ENCODE data around the gene ARHGAP6. TPM values are rescaled to one million over a fixed set of nuclear protein-coding genes. Genes with fewer than 3 reads are reported as not detected.

The ARHGAP6 gene
- total RNA-seq, 1 experiment from 2014 or later = 0.07 TPM

- Histone ChIP-seq H3K9me3 (ENCODE audit: control insufficient read depth, low read depth, low read length) (no peaks in the 10 kb centered on the region), H3K9ac (ENCODE audit: extremely low read depth, insufficient read length, low read length) (no peak overlapping the region), H3K27me3 (ENCODE audit: insufficient read depth, low read length) (no peaks in the 10 kb centered on the region), H4K8ac (replicated peaks; ENCODE audit: insufficient read length, low read depth, low read length) (no peak overlapping the region), H2AFZ (ENCODE audit: low read length) (no peak overlapping the region), H3K23me2 (ENCODE audit: insufficient read length, low read depth, low read length, poor library complexity, severe bottlenecking) (no peaks in the 10 kb centered on the region), H4K20me1 (ENCODE audit: control insufficient read depth, insufficient read depth, insufficient read length) (no peaks in the 10 kb centered on the region), H2AK5ac (ENCODE audit: insufficient read length, low read length) (no peak overlapping the region), H4K5ac (ENCODE audit: insufficient read length, low read depth, low read length) (no peak overlapping the region), H2BK12ac (ENCODE audit: insufficient read length, low read depth, low read length) (no peak overlapping the region), H3K4me1 (ENCODE audit: insufficient read depth, low read length) (no peaks in the 10 kb centered on the region), H3K79me2 (ENCODE audit: insufficient read depth, low read length) (no peaks in the 10 kb centered on the region), H3K14ac (ENCODE audit: insufficient read depth, low read length) (no peak overlapping the region), H3K4me2 (ENCODE audit: insufficient read depth, insufficient read length, low read length) (no peak overlapping the region), H2BK15ac (ENCODE audit: low read depth, low read length) (no peak overlapping the region), H3K79me1 (ENCODE audit: insufficient read depth, low read depth, low read length, poor library complexity, severe bottlenecking) (no peaks in the 10 kb centered on the region), H2BK120ac (ENCODE audit: low read depth, low read length, poor library complexity, severe bottlenecking) (no peak overlapping the region), H3K27ac (ENCODE audit: insufficient read length, low read depth, low read length) (no peak overlapping the region), H3T11ph (ENCODE audit: low read length) (no peak overlapping the region), H3K23ac (ENCODE audit: insufficient read length, low read depth, low read length) (no peak overlapping the region), H3K18ac (ENCODE audit: insufficient read length, low read depth, low read length) (no peak overlapping the region), H3K56ac (ENCODE audit: insufficient read length, low read depth, low read length) (no peak overlapping the region), H3K4ac (ENCODE audit: low read depth, low read length) (no peak overlapping the region), H2BK20ac (ENCODE audit: low read depth, low read length, poor library complexity, severe bottlenecking) (no peak overlapping the region), H4K91ac (ENCODE audit: insufficient read length, low read depth, low read length) (no peak overlapping the region), H2BK5ac (ENCODE audit: insufficient read length, low read length) (no peak overlapping the region)
- no CpG with 5 or more reads among the region's 3 CpGs for WGBS (ENCODE audit: extremely low coverage, insufficient read length, low lambda C conversion rate)
- no peak for DNase-seq
- peaks cover 0 to 4% (median 0%) of the 10 kb centered on the region in 3 experiments; a peak in 3 of 7 replicates for H3K36me3 Mint-ChIP-seq (ENCODE audit: insufficient read depth in 1 of 3, low read depth in 3 of 3)
- peaks cover 11% of the 10 kb centered on the region for H3K27me3 Mint-ChIP-seq (ENCODE audit: low read depth)
- H3K4me1 Mint-ChIP-seq = no peaks in the 10 kb centered on the region
- peaks cover 55 to 61% of the 10 kb centered on the region in 2 experiments for H3K9me3 Mint-ChIP-seq
- TF ChIP-seq, protein P1, sequence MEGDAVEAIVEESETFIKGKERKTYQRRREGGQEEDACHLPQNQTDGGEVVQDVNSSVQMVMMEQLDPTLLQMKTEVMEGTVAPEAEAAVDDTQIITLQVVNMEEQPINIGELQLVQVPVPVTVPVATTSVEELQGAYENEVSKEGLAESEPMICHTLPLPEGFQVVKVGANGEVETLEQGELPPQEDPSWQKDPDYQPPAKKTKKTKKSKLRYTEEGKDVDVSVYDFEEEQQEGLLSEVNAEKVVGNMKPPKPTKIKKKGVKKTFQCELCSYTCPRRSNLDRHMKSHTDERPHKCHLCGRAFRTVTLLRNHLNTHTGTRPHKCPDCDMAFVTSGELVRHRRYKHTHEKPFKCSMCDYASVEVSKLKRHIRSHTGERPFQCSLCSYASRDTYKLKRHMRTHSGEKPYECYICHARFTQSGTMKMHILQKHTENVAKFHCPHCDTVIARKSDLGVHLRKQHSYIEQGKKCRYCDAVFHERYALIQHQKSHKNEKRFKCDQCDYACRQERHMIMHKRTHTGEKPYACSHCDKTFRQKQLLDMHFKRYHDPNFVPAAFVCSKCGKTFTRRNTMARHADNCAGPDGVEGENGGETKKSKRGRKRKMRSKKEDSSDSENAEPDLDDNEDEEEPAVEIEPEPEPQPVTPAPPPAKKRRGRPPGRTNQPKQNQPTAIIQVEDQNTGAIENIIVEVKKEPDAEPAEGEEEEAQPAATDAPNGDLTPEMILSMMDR (conservative IDR thresholded peaks at IDR 0.05) = peak; percentile 23; the same call in 2 of the 3 replicates
- no peak overlapping the region for H3K4me3 Mint-ChIP-seq
- no peak overlapping the region for H3K27ac Mint-ChIP-seq
Observed at GRCh38 chrX:11600578-11600977, 65.1 kb downstream of the ARHGAP6 start.

Measured in H9 (cell line).